ENCODE results near the gene DVL2.

DNA sequence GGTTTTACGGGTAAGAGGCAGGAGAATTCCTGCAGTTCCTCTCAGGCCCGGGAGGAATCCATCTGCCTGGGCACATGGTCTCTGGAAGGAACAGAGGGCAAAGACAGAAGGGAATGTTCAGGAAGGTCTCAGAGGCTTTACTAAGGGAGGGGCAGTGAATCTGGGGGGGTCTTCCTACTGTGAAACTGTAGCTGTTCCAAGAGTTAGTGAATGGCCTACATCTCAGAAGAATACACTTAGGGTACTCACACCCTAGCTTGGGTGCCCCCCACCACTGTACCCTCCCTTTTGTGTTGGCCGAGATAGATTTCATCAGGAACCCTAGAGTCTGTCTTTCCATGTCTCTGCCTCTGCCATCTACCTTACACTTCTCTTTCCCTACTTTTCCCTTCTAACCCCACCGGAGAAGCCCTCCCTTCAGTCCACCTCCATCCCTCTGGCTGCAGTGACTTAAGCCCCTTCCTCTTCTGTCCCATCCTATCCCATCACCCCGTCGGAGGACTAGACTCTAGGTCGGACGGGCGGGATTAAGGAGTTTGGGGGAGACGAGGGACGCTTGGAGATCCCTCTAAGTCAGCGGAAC, 15.0 kb downstream of the DVL2 start:
- TF ChIP-seq GATA2 (IDR thresholded peaks at IDR 0.05; ENCODE audit: low read depth, low read length), result no peak
- TF ChIP-seq GATA3 (IDR thresholded peaks at IDR 0.05; ENCODE audit: low read depth, low read length), result no peak
